Measurements from ENCODE around the gene CD38.

- TF ChIP-seq CHCHD3 (CRISPR knock-in tag; IDR thresholded peaks at IDR 0.05), result no peak
- no peak for TF ChIP-seq CTCF (CRISPR knock-in tag; IDR thresholded peaks at IDR 0.05)
- no peak for TF ChIP-seq FOXJ3 (CRISPR knock-in tag; IDR thresholded peaks at IDR 0.05; ENCODE audit: borderline replicate concordance)
- no peak for TF ChIP-seq ERF (CRISPR knock-in tag; IDR thresholded peaks at IDR 0.05)
Observed at GRCh38 chr4:15809466-15809865, 31.3 kb downstream of the CD38 start.
